Neural crest cell (in vitro differentiated cells): ENCODE results near the gene LRRC31. TPM values are rescaled to one million over a fixed set of nuclear protein-coding genes. Genes with fewer than 3 reads are reported as not detected.

Experiments used
- DNase-seq: peaks from one replicate; pipeline ENCODE4 v3.0.0; 2021; ENCODE audit warnings: low read depth, mixed read lengths, low spot score
- H3K27ac Mint-ChIP-seq: one replicate; pipeline ENCODE4 v1.8.0; 2021; ENCODE audit warnings: mild to moderate bottlenecking, mixed read lengths; ENCODE audit not compliant: unreplicated experiment
- H3K27me3 Mint-ChIP-seq: 2 replicates; pipeline ENCODE4 v1.8.0; 2021; ENCODE audit warnings: low read depth, mild to moderate bottlenecking, mixed read lengths
- H3K36me3 Mint-ChIP-seq: 2 replicates; pipeline ENCODE4 v1.8.0; 2021; ENCODE audit warnings: low read depth, mild to moderate bottlenecking, mixed read lengths
- H3K4me1 Mint-ChIP-seq: 2 replicates; pipeline ENCODE4 v1.8.0; 2021; ENCODE audit warnings: mixed read lengths
- H3K4me3 Mint-ChIP-seq: one replicate; pipeline ENCODE4 v1.8.0; 2021; ENCODE audit warnings: mild to moderate bottlenecking, mixed read lengths
- H3K9me3 Mint-ChIP-seq: 2 replicates; pipeline ENCODE4 v1.8.0; 2021; ENCODE audit warnings: mixed read lengths
- total RNA-seq: library from RNA; stranded (reverse); gene quantifications from 2 replicates; pipeline ENCODE4 v1.2.1, GENCODE V29; 2021
- TF ChIP-seq, protein P1 (sequence below): fragments of 200-600 bp; sonication (generic); conservative IDR thresholded peaks from 2 replicates; pipeline ENCODE4 v1.5.0; 2021; ENCODE audit warnings: antibody characterized with exemption, mild to moderate bottlenecking

LRRC31 gene
- total RNA-seq, 1 donor from 2014 or later = not detected

DNA sequence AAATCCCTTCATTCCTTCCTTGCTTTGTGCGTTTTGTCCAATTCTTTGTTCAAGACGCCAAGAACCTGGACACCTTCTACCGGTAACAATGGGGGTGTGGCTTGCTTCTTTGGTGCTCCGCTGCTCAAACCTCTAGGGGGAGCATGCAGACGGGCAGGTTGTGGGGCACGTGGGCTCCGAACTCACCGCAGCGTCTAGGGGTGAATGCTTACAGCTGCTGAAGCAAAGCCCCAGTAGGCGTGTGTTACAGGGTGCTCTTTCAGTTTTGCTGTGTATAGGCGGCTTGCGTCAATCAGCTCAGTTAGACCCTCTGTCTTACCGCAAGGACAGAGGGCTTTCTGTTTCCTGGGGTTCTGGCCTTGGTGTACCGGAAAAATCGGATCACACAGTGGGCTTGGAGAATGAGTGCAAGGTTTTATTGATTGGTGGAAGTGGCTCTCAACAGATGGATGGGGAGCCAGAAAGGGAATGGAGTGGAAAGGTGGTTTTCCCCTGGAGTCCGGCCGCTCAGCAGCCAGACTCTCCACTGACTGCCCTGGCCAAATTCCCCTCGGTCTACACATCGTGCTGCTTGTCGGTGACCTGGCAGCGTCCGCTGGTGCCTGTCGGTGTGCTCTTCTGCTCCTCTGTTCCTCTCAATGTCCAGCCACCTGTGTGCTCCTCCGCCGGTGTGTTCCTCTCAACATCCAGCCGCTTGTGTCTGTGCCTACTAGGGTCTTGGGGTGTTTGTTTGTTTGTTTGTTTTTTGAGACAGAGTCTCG, 55.8 kb downstream of the LRRC31 start:
- peaks cover 10% of the 10 kb centered on the region for H3K36me3 Mint-ChIP-seq
- DNase-seq = no peak
- H3K27ac Mint-ChIP-seq = peak overlapping the region; percentile 39

DNA sequence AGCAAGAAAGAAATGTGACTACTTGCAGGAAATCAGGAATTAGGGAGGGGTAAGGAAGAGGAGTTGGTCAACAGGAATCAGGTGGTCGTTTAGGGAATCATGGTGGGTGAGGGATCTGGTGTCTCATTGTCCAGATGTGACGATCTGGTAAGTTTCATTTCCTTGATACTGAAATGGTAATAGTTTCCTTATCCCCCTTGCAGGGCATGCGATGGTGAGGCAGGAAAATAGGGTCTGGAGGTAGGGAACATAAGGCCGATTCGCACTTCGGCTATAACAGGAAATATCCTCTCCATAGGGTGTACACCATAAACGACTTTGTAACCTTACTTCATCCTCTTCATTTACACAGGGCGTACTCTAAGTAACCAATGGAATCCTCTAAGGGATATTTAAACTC, 56.5 kb downstream of the LRRC31 start:
- no peaks in the 10 kb centered on the region for H3K27me3 Mint-ChIP-seq
- H3K36me3 Mint-ChIP-seq = peaks cover 11% of the 10 kb centered on the region
- H3K4me1 Mint-ChIP-seq = peaks cover 28% of the 10 kb centered on the region
- DNase-seq = no peak
- H3K27ac Mint-ChIP-seq = peak overlapping the region; percentile 87
- H3K4me3 Mint-ChIP-seq = peak overlapping the region; percentile 97
- H3K9me3 Mint-ChIP-seq = peaks cover 11% of the 10 kb centered on the region
- TF ChIP-seq, protein P1, sequence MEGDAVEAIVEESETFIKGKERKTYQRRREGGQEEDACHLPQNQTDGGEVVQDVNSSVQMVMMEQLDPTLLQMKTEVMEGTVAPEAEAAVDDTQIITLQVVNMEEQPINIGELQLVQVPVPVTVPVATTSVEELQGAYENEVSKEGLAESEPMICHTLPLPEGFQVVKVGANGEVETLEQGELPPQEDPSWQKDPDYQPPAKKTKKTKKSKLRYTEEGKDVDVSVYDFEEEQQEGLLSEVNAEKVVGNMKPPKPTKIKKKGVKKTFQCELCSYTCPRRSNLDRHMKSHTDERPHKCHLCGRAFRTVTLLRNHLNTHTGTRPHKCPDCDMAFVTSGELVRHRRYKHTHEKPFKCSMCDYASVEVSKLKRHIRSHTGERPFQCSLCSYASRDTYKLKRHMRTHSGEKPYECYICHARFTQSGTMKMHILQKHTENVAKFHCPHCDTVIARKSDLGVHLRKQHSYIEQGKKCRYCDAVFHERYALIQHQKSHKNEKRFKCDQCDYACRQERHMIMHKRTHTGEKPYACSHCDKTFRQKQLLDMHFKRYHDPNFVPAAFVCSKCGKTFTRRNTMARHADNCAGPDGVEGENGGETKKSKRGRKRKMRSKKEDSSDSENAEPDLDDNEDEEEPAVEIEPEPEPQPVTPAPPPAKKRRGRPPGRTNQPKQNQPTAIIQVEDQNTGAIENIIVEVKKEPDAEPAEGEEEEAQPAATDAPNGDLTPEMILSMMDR = no peak

More for the DNA sequence above, 55.8 kb downstream of the LRRC31 start:
- no peaks in the 10 kb centered on the region for H3K27me3 Mint-ChIP-seq
- H3K4me1 Mint-ChIP-seq = peaks cover 28% of the 10 kb centered on the region
- peak overlapping the region; percentile 97 for H3K4me3 Mint-ChIP-seq
- peaks cover 11% of the 10 kb centered on the region for H3K9me3 Mint-ChIP-seq
- TF ChIP-seq, protein P1 = peak; percentile 42

DNA sequence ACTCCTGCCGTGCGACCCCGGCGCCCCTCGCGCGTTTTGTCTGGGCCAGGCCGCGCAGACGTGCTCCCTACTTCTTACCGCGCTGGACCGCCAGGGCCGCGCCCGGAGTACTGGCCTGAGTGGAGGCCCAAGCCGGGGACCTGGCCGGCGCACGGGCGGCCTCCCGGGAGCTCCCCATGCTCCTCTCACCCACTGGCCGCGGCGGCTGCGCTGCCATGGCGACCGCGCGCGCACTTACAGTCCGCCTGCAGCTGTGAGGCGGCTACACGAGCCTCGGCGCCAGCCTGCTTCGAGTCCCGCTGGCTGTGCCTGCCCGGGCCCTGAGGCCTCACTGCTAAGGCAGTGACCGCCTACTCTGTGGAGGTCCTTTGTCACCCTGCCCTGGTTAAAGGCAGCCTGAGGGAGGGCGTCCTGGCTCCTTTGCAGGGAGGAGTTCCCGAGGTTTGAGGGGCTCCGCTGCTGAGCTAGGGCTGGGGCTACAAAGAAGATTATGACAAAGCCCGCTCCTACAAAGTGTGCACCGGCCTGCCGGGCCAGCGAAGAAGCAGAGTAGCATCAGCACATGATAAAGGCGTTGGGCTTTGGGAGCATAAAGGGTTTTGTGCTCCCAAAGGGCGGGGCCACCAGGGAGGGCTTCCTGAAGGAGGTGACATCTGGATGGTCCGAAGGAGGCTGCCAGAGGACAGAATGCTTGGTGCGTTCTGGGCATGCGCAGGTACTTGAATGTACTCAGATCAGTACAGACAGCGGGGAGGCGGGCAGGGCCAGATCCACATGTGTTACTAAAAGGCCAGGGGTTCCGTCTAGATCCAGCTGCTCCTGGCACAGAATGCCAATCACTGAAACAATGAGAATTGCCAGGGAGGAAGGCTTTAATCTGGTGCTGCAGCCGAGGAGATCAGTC, 57.2 kb downstream of the LRRC31 start, which contains the start of the genes LRRC34 and LRRIQ4:
TSS of gene LRRC34 (minus strand) at position 573 of the 904 bp plus-strand sequence. CDS start at position 217, 356 bp downstream.
TSS of gene LRRIQ4 (plus strand) at position 539 of the 904 bp plus-strand sequence. CDS start 9,052 bp downstream, outside the sequence.
- DNase-seq = peak; percentile 67
- Mint-ChIP-seq H3K9me3 (peaks cover 11% of the 10 kb centered on the region), H3K36me3 (peaks cover 13% of the 10 kb centered on the region), H3K27ac (peak within 1 kb of the TSS; percentile 94), H3K4me3 (peak within 1 kb of the TSS; percentile 97), H3K4me1 (peaks cover 28% of the 10 kb centered on the region), H3K27me3 (no peaks in the 10 kb centered on the region)
- TF ChIP-seq, protein P1 = peak; percentile 12

DNA sequence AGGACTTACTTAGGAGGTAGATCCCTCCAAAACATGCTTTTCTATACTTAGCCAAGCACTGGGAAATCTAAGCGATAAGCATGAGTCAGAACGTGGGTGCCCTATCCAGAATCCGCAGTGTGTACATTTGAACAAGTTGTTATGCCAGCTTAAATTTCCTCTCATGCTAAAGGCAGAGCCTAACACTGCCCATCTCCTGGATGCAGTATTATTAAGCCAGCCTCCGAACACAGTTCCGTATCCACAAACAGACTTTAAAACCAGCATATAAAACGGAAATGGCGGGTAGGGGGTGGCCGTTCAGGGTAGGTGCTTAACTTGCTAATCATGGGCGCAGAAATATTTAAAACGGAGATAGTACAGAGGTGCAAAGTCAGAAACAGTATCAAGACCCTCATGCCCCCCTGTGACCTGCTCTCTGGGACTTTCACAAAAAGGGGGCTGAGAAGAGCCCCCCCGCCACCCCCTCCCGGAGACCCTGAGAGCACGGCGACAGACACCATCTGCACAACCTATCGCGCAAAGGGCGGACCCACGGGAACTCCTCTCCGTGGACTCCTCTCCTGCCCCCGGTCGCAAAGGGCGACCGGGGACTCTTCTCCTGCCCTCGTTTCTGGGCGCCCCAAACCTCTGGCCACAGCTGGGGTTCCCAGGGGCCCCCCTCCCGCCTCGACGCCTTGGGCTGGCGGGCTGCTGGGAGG, 58.0 kb downstream of the LRRC31 start:
- TF ChIP-seq, protein P1 = no peak
- DNase-seq = no peak
- peak overlapping the region; percentile 97 for H3K4me3 Mint-ChIP-seq
- peaks cover 28% of the 10 kb centered on the region for H3K4me1 Mint-ChIP-seq
- peaks cover 11% of the 10 kb centered on the region for H3K9me3 Mint-ChIP-seq
- no peaks in the 10 kb centered on the region for H3K27me3 Mint-ChIP-seq
- peak overlapping the region; percentile 94 for H3K27ac Mint-ChIP-seq
- peaks cover 13% of the 10 kb centered on the region for H3K36me3 Mint-ChIP-seq
